Measurements from ENCODE around the gene TMEM131L. TPM values are rescaled to one million over a fixed set of nuclear protein-coding genes. Genes with fewer than 3 reads are reported as not detected.

Gene TMEM131L
- total RNA-seq, 2 experiments from 2014 or later, result 25.2 to 26.3 TPM

DNA sequence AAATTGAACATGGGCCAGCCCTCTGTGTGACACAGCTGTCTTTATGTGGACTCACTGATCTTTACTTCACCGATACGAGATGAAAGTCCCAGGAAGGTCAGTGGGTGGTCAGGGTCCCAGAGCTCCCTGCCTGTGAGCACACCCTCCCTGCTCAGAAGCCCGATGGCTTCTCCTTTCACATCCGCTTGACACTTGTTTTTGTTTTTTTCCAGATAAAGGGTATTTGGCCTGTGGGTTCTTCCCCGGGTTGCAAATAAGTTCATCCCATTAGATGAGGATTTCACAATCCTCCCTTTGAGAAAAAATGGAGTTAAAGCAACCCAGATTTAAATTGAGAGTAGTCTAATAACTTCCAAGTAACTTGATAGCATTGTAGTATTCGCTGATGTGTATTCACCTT lies 169.7 kb downstream of the TMEM131L start:
- no peaks in the 10 kb centered on the region for H3K9me3 Mint-ChIP-seq
- no peaks in the 10 kb centered on the region for H3K27me3 Mint-ChIP-seq
- H3K27ac Mint-ChIP-seq, result no peak overlapping the region
- POLR2A ChIA-PET, result no interaction called here
- no peak for DNase-seq
- peaks cover 39% of the 10 kb centered on the region for H3K36me3 Mint-ChIP-seq (ENCODE audit: low read depth)
- no peaks in the 10 kb centered on the region for H3K4me1 Mint-ChIP-seq
- CTCF ChIA-PET, result interaction anchor here (0.8 to 4.2 kb wide), 2 partner anchors 9 to 115 kb away, joined by 3 to 19 read pairs; no protein-coding TSS in a partner anchor
- H3K4me3 Mint-ChIP-seq, result no peak overlapping the region

DNA sequence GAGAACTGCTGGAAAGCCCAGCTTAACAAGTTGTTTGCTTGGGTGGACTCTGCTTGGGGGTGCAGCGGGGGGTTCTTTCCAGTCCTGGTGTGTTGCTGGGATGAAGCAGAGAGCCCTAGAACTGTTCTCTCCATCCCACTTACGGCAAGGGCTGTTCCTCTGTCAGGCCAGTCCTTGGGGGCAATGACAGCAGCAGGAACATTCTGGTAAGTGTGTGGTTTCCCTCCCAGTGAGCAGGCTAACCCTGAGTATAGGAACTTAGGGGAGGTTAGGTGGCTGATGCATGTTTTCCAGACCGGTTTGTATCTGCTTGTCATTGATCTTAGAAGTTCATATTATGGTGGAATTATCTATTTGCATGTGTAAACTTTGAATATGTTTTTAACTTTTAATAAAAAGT lies 171.0 kb downstream of the TMEM131L start:
- no peak overlapping the region for H3K27ac Mint-ChIP-seq
- H3K4me1 Mint-ChIP-seq, result no peaks in the 10 kb centered on the region
- H3K9me3 Mint-ChIP-seq, result no peaks in the 10 kb centered on the region
- POLR2A ChIA-PET, result no interaction called here
- CTCF ChIA-PET, result no interaction called here
- no peaks in the 10 kb centered on the region for H3K27me3 Mint-ChIP-seq
- DNase-seq, result no peak
- H3K4me3 Mint-ChIP-seq, result no peak overlapping the region
- peaks cover 36% of the 10 kb centered on the region for H3K36me3 Mint-ChIP-seq (ENCODE audit: low read depth)

DNA sequence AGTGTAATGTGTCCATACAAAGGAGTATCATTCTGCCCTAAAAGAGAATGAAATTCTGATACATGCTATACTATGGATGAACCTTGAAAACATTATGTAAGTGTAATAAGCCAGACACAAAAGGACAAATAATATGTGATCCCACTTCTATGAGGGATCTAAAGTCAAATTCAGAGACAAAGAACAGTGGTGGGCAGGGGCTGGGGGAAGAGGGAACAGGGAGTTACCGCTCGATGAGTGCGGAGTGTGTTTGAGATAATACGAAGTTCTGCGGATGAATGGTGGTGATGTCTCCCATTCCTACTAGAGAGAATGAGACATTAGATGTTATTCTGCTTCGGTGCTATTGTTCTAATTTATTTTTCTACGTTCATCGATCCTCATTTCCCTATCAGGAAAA lies 171.9 kb downstream of the TMEM131L start:
- no peaks in the 10 kb centered on the region for H3K27me3 Mint-ChIP-seq
- POLR2A ChIA-PET, result no interaction called here
- no peaks in the 10 kb centered on the region for H3K4me1 Mint-ChIP-seq
- H3K4me3 Mint-ChIP-seq, result no peak overlapping the region
- peaks cover 30% of the 10 kb centered on the region for H3K36me3 Mint-ChIP-seq (ENCODE audit: low read depth)
- no peaks in the 10 kb centered on the region for H3K9me3 Mint-ChIP-seq
- H3K27ac Mint-ChIP-seq, result no peak overlapping the region
- no peak for DNase-seq
- CTCF ChIA-PET, result no interaction called here

DNA sequence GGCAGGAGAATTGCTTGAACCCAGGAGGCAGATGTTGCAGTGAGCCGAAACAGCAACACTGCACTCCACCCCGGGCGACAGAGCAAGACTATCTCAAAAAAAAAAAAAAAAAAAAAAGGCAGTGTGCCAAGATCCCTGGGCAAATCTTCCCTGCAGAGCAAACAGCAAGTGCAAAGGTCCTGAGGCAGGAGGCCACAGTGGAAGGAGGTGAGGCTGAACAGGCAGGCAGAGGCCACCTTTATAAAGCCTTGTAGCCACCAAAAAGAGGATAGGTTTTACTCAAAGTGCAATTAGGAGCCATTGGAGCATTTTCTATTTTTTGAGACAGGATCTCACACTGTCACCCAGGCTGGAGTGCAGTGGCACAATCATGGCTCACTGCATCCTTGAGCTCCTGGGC lies 172.8 kb downstream of the TMEM131L start:
- no peak for DNase-seq
- Mint-ChIP-seq H3K27me3 (no peaks in the 10 kb centered on the region), H3K4me1 (peaks cover 4% of the 10 kb centered on the region), H3K27ac (no peak overlapping the region), H3K4me3 (no peak overlapping the region), H3K36me3 (ENCODE audit: low read depth) (peaks cover 25% of the 10 kb centered on the region), H3K9me3 (no peaks in the 10 kb centered on the region)
- ChIA-PET POLR2A (no interaction called here), CTCF (interaction anchor here (1.1 to 1.3 kb wide), 2 partner anchors 9 to 258 kb away, joined by 3 read pairs; no protein-coding TSS in a partner anchor)

DNA sequence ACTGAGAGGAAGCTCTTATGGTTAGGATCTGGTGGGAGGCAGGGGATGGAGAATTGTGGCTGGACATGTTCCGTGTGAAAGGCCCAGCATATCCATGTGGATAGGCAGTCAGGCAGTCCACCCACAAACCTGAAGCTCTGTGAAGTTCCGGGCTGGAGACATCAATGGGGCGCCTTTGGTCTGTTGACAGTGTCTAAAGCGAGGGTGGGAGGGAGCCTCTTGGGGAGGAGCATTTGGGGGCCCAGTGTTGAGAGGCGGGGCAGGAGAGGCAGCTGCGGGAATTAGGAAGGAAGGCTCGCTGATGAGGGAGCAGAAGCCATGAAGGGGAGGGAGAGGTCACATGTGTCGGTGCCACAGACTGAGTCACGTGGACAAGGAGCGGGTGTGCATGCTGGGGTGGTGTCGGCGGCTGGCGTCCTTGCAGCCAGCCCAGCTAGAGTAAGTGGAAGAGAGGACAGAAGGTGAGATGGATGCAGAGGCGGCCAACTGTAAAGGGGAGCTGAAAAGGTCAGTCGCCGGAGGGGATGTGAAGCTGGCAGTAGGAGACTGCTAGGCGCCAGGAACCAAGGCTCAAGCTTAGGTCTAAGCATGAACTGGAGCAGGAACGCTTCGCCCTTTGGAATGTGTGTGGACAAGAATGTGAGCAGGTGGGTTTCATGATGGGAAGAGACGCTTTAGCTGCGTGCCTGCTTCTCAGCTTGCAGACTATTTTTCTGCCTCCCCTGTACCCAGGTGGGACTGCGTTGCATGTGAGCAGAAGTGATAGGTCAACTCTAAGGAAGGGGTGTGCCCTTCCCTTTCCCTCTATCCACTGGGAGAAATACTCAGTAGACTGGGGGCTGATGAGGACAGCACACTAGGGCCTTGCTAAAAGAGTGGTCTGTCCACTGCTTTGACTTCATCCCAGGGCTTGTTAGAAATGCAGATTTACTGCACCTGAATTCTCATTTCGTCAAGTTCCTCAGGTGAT lies 174.0 kb downstream of the TMEM131L start:
- Mint-ChIP-seq H3K36me3 (ENCODE audit: low read depth) (peaks cover 16% of the 10 kb centered on the region), H3K27ac (no peak overlapping the region), H3K4me3 (no peak overlapping the region), H3K4me1 (peaks cover 4% of the 10 kb centered on the region), H3K27me3 (no peaks in the 10 kb centered on the region), H3K9me3 (peaks cover under 1% of the 10 kb centered on the region)
- CTCF ChIA-PET, result interaction anchor here (0.6 to 1.5 kb wide), 4 partner anchors 7 to 557 kb away, joined by 3 to 5 read pairs (median 3); no protein-coding TSS in a partner anchor
- no peak for DNase-seq
- POLR2A ChIA-PET, result no interaction called here

DNA sequence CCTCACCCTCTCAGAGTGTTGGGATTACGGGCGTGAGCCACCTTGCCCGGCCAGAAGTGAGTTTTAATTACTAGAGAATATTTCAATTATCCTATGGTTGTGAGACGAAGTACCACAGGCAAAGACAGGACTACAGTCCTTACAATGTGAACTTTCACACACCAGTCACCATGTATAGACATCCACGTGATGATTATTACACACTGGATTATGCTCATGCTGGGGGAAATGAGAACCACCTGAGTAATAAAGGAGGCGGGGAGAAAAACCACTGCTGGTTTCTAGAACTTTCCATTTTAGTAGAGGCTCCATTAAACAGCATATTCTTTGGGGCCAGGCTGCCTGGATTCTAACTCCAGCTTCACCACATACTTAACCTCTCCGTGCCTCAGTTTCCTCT lies 175.4 kb downstream of the TMEM131L start:
- Mint-ChIP-seq H3K4me1 (peaks cover 4% of the 10 kb centered on the region), H3K27me3 (no peaks in the 10 kb centered on the region), H3K27ac (no peak overlapping the region), H3K9me3 (peaks cover 3% of the 10 kb centered on the region), H3K36me3 (ENCODE audit: low read depth) (peaks cover 3% of the 10 kb centered on the region), H3K4me3 (no peak overlapping the region)
- CTCF ChIA-PET, result interaction anchor here (0.6 to 4.5 kb wide), 2 partner anchors 9 to 297 kb away, joined by 3 to 64 read pairs; partner anchors contain the start of gene MND1
- POLR2A ChIA-PET, result no interaction called here
- no peak for DNase-seq

DNA sequence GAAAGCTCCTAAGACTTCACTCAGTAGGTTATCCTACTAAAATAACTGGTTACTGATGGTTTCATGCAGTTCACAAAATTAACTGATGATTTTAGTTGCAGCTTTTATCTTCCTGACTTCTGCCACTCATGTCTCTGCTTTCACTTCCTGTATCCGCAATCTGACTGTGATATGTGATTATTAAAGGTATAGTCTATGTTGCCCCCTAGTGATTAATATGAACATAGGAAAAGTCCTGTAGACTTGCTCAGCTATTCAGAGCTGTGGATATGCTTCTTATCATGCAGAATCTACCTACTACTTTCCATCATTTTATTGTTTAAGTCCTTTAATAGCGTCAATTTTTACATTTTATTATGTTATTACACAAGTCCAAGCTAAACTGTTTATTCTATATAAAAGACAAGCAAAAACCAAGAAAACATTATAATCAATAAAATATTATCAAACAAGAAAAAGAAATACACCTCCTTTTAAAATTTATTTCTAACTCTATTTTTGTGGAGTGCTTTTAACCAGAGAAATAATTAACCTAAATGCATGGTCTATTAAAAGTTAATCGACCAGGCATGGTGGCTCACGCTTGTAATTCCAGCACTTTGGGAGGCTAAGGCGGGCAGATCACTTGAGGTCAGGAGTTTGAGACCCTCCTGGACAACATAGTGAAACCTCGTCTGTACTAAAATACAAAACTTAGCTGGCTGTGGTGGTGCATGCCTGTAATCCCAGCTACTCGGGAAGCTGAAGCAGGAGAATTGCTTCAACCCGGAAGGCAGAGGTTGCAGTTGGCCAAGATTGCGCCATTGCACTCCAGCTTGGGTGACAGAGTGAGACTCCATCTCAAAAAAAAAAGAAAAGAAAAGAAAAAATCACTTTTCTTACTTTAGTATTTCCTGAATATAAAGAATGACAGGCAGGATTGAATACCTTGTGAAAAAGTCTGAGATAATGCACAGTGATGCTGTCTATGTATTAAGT lies 177.5 kb downstream of the TMEM131L start:
- Mint-ChIP-seq H3K27ac (no peak overlapping the region), H3K4me3 (no peak overlapping the region), H3K36me3 (ENCODE audit: low read depth) (no peaks in the 10 kb centered on the region), H3K27me3 (no peaks in the 10 kb centered on the region), H3K9me3 (peaks cover 3% of the 10 kb centered on the region), H3K4me1 (peaks cover 9% of the 10 kb centered on the region)
- POLR2A ChIA-PET, result interaction anchor here (0.9 to 2.7 kb wide), 6 partner anchors 10 to 298 kb away, joined by 3 to 11 read pairs (median 4); partner anchors contain the start of genes MND1 and TMEM131L
- no peak for DNase-seq
- CTCF ChIA-PET, result interaction anchor here (0.7 to 4.5 kb wide), 38 partner anchors 9 to 560 kb away, joined by 3 to 64 read pairs (median 4); partner anchors contain the start of gene MND1

DNA sequence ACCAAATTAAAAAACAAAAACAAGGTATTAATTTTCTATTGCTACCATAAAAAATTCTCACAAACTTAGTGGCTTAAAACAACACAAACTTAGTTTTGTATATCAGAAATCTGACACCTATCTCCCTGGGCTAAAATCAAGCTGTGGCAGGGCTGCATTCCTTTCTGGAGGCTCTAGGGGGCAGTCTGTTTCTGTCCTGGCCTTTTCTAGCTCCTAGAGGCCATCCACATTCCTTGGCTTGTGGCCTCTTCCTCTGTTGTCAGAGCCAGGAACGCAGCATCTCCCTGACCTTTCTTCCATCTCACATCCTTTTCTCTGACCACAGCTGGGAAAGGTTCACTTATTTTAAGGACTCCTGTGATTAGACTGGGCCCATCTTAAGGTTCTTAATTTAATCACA lies 179.0 kb downstream of the TMEM131L start:
- Mint-ChIP-seq H3K36me3 (ENCODE audit: low read depth) (no peaks in the 10 kb centered on the region), H3K4me1 (peaks cover 14% of the 10 kb centered on the region), H3K27me3 (no peaks in the 10 kb centered on the region), H3K9me3 (peaks cover 3% of the 10 kb centered on the region), H3K4me3 (no peak overlapping the region), H3K27ac (no peak overlapping the region)
- peak; percentile 30 for DNase-seq
- POLR2A ChIA-PET, result interaction anchor here (2.7 kb wide), 1 partner anchor 300 kb away, joined by 11 read pairs; the partner anchor contains the start of gene MND1
- CTCF ChIA-PET, result interaction anchor here (0.6 to 4.5 kb wide), 9 partner anchors 10 to 676 kb away, joined by 3 to 64 read pairs (median 4); partner anchors contain the start of gene MND1

DNA sequence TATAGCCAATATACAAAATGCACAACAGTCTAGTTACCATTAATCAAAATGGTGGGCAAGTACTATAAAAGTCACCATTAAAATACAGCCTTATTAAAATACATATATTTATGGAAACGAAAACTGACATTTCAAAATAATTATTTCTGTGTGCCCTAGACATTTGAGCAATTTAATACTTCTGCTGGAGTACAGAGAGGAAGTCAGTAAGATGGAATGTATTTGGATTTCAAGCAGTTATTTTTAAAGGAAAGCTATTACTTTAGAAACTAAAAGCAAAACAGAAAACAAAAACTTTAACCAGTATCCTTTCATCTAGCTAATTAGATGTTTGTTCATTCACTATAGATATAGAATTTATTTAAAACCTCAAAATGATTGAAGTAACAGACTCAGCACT lies 180.1 kb downstream of the TMEM131L start:
- peaks cover 19% of the 10 kb centered on the region for H3K4me1 Mint-ChIP-seq
- no peaks in the 10 kb centered on the region for H3K36me3 Mint-ChIP-seq (ENCODE audit: low read depth)
- no peaks in the 10 kb centered on the region for H3K27me3 Mint-ChIP-seq
- H3K9me3 Mint-ChIP-seq, result peaks cover 3% of the 10 kb centered on the region
- no peak overlapping the region for H3K4me3 Mint-ChIP-seq
- POLR2A ChIA-PET, result no interaction called here
- no peak overlapping the region for H3K27ac Mint-ChIP-seq
- DNase-seq, result no peak
- CTCF ChIA-PET, result interaction anchor here (0.7 to 3.5 kb wide), 3 partner anchors 46 to 300 kb away, joined by 3 to 20 read pairs (median 3); no protein-coding TSS in a partner anchor

DNA sequence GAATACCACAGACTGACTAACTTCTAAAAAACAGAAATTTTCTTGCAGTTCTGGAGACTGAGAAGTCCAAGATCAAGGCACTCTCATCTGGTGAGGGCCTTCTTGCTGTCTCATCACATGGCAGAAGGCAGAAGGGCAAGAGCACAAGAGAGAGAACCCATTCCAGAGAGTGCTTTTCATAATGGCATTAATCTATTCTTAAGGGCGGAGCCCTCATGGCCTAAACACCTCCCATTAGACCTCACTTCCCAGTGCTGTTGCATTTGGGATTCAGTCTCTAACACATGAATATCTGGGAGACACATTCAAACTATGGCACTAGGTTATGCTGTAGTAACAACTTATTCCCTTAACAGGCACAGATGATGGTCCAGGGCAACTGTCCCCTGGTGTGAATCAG lies 180.8 kb downstream of the TMEM131L start:
- H3K27ac Mint-ChIP-seq, result no peak overlapping the region
- no peaks in the 10 kb centered on the region for H3K36me3 Mint-ChIP-seq (ENCODE audit: low read depth)
- POLR2A ChIA-PET, result no interaction called here
- CTCF ChIA-PET, result interaction anchor here (0.7 to 3.5 kb wide), 6 partner anchors 8 to 301 kb away, joined by 3 to 20 read pairs (median 6); no protein-coding TSS in a partner anchor
- no peaks in the 10 kb centered on the region for H3K27me3 Mint-ChIP-seq
- peaks cover 26% of the 10 kb centered on the region for H3K4me1 Mint-ChIP-seq
- H3K4me3 Mint-ChIP-seq, result no peak overlapping the region
- DNase-seq, result no peak
- H3K9me3 Mint-ChIP-seq, result peaks cover 3% of the 10 kb centered on the region

DNA sequence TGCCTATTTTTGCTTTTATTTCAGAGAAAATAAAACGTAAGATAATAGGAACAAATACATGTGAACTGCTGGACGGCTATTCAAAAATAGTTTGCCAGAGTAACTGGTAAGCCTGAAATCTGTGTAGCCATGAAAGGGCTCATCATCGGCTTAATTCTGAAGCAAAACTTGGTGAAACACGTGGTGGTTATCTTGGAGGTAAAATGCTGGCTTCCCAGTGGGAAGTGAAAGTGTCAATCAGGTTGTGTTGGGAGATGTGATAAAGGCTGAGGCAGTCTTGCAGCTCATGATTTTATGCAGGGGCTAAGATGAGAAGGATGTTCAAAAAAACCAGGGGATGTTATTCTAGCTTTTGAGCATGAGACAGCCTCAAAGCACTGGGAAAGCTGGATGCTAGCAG lies 181.8 kb downstream of the TMEM131L start:
- Mint-ChIP-seq H3K27ac (no peak overlapping the region), H3K27me3 (no peaks in the 10 kb centered on the region), H3K4me3 (no peak overlapping the region), H3K9me3 (peaks cover 3% of the 10 kb centered on the region), H3K36me3 (ENCODE audit: low read depth) (no peaks in the 10 kb centered on the region), H3K4me1 (peaks cover 34% of the 10 kb centered on the region)
- CTCF ChIA-PET, result interaction anchor here (1.2 to 3.5 kb wide), 9 partner anchors 9 to 565 kb away, joined by 3 to 20 read pairs (median 6); partner anchors contain the start of gene MND1
- DNase-seq, result no peak
- POLR2A ChIA-PET, result no interaction called here

DNA sequence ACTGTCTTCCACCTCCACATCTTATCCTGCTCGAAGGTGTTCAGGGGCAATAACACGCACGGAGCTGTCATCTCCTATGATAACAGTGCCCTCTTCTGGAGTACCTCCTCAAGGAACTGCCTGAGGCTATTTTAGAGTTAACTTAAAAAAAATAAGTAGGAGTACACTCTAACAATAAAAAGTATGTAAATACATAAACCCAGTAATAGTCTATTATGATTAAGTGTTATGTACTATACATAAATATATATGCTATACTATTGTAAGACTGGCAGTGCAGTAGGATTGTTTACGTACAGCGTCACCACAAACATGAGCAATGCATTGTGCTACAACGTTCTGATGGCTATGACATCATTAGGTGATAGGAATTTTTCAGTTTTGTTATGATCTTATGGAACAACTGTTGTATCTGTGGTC lies 183.4 kb downstream of the TMEM131L start:
- DNase-seq, result no peak
- peaks cover 3% of the 10 kb centered on the region for H3K9me3 Mint-ChIP-seq
- H3K36me3 Mint-ChIP-seq (ENCODE audit: low read depth), result no peaks in the 10 kb centered on the region
- H3K27ac Mint-ChIP-seq, result no peak overlapping the region
- ChIA-PET CTCF (interaction anchor here (0.5 to 3.3 kb wide), 5 partner anchors 61 to 304 kb away, joined by 3 to 20 read pairs (median 8); partner anchors contain the start of gene MND1), POLR2A (no interaction called here)
- no peak overlapping the region for H3K4me3 Mint-ChIP-seq
- H3K4me1 Mint-ChIP-seq, result peaks cover 31% of the 10 kb centered on the region
- no peaks in the 10 kb centered on the region for H3K27me3 Mint-ChIP-seq

Data from activated CD4-positive, alpha-beta memory T cell treated with anti-CD3 and anti-CD28 coated beads, Interleukin-2, amount 10 ng/mL, durations not matched to agents 7 days and 5 days (primary cell).